ENCODE data around the gene EVA1B.

Gene EVA1B

GRCh38 chr1:36320291-36320761, 3.1 kb downstream of the EVA1B start:
- no peak for DNase-seq (ENCODE audit: low spot score)

DNA sequence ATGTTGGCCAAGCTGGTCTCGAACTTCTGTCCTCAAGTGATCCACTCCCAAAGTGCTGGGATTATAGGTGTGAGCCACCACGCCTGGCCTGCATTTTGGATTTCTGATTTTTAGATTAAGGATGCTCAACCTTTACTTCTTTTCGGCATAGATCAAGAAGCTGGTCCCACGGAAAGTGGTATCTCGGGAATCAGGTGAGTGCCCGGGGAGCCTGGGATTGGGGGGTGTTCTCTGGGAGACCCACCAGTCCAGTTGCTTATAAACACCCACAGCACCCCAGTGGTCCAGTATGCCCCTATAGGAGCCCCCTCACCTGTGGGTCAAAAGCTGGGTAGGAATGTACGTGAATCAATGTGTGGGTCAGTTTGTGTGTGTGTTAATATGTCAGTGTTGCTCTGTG, 14.0 kb downstream of the EVA1B start:
- no peak for DNase-seq (ENCODE audit: low spot score)

GRCh38 chr1:36307601-36308330, 15.7 kb downstream of the EVA1B start:
- no peak for DNase-seq (ENCODE audit: low spot score)

DNA sequence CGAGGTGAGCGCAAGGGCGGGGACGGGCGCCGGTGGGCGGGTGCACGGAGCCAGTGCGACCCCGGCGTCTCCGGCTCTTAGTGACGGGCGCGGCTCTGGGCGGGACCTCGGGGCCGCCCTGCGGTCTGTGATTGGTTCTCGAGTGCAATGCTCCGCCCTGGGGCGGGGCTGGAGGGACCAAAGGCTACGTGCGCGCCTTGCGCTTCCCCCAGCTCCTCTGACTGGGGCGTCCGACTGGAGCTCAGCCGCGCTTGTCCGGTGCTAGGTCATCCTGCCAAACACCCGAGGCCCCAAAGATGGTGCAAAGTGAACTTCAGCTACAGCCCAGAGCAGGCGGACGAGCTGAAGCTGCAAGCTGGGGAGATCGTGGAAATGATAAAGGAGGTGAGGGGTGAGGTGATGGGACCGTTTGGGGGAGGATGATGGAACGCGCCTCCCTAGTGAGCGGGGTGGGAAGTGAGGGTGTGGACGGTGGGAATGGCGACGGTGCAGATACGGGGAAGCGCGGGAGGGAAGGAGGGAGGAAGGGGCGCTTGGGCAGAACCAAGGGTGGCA, 16.5 kb downstream of the EVA1B start:
- DNase-seq (ENCODE audit: low spot score): peak; percentile 98

- DNase-seq (ENCODE audit: low spot score): peak; percentile 56
Observed at GRCh38 chr1:36306210-36306901, 17.1 kb downstream of the EVA1B start, which contains the start of gene SH3D21. TSS of gene SH3D21 (plus strand) at chr1:36306368. CDS start at chr1:36306421, 53 bp downstream.

DNA sequence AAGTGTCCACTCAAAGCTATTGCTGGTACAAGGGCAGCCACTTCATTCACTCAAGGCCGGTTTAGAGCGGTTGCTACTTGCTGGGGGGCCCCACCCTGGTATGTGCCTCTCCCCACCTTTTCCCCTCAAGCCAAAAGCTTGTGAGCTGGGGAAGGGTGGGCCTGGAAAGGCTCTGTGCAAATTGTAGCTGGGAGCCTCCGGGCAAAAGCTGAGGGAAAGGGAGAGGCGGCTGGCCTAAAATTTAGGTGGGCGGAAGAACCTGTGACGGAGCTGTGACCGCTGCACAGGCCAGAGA, 17.6 kb downstream of the EVA1B start:
- DNase-seq (ENCODE audit: low spot score): no peak

- no peak for DNase-seq (ENCODE audit: low spot score)
Observed at GRCh38 chr1:36304970-36305914, 18.2 kb downstream of the EVA1B start.

DNA sequence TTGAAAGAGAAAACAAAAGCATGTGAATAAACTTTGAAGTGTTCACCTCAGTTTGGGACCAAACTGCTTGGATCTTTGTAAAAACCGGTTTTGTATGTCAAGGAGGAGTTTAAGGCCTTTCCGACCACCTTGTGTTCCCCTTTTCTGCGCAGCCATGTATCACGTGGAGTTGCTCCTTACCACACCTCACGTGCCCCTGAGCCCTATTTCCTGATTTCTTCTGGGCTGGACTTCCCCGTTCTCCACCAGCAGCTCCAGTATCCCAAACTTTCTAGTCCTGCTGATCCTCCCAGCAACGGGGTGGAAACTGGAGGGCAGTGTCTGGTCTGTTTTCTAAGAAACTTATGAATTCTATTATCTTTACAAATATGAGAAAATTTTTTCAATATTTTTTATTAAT, 18.9 kb downstream of the EVA1B start:
- no peak for DNase-seq (ENCODE audit: low spot score)

DNA sequence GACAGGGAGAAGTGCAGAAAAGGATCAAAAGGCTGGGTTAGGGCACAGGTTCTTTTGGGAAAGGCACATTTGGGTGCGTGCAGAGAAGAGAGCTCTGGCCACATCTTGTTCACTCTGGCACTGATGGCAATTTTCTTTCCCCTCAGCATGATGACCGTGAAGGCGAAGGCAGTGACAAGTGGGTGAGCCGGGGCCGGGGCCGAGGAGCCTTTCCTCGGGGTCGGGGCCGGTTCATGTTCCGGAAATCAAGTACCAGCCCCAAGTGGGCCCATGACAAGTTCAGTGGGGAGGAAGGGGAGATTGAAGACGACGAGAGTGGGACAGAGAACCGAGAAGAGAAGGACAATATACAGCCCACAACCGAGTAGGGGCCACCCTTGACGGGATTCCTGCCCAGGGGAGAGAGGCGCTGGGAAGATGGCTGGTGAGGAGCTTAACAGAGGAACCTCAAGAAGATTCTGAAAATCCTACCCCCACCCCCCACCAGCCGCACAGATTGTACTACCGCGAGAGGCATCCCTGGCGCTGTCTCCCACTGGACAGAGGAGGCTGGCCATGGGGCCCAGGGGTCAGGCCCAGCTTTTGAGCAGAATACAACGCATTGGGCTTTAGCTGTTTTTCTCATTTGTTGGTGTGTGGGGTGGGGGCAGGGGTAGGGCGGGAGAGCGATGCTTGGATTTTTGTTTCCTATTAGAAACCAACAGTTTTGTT, 19.6 kb downstream of the EVA1B start:
- no peak for DNase-seq (ENCODE audit: low spot score)

DNA sequence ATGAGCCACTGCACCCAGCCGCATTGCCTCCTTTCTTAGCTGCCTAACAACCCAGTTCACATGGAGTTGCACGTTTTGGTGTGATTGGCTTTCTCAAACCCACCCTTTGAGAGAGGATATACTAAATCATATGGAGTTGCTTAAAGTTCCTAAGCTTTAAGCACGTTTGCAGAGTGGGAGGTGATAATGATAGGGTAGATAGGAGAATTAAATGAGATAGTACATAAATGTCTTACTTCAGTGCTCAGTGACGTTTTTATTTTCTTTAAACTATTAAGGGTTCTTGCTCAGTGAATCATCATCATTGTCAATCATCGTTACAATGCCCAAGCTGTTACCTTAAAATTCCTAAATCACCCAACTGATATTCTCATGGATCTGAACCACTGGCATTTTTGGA, 20.2 kb downstream of the EVA1B start:
- DNase-seq (ENCODE audit: low spot score): no peak

DNA sequence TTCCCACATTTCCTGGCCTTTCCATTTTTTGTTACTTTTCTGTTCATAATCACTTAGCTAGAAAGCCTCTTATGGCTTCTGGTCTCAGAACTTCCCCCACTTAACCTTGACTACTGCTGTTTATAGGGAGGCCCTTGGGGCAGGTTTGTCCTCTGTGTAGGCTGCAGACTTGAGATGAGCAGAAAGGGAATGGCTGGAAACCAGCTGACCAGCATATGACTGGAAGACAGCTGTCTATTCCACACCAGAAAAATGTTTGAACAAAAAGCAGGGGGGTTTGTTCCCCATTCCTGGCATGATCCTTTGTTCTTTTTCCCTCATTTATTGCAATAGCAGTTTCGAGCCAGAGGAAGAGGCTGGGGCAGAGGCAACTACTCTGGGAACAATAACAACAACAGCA, 22.2 kb downstream of the EVA1B start:
- no peak for DNase-seq (ENCODE audit: low spot score)

GRCh38 chr1:36300526-36300925, 22.9 kb downstream of the EVA1B start:
- DNase-seq (ENCODE audit: low spot score): no peak

DNA sequence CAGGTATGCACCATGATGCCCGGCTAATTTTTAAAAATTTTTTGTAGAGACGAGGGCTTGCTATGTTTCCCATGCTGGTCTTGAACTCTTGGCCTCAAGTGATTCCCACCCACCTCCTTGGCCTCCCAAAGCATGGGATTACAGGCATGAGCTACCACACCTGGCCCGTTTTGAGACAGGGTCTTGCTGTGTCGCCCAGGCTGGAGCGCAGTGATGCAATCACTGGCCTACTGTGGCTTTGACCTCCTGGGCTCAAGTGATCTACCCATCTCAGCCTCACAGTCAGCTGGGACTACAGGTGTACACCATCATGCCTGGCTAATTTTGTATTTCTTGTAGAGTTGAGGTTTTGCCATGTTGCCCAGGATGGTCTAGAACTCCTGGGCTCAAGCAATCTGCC, 24.8 kb downstream of the EVA1B start:
- DNase-seq (ENCODE audit: low spot score): no peak

DNA sequence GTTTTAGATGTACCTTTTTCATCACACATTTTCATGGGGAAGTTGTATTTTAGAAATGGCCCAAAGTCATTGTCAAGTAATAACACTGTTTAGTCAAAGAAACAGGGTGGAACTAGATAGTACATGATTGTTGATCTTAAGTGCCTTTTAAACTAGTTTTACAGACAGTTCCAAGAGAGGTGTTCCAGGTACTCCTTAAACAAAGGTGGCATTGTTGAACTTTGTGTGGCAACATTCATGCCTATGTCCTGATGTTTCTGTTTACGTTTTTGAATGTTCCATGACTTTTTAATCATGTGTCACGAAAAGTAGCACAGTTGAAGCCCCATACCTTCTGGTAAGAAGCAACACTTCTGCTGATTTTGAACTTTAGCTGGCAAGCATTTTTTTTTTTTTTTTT, 26.4 kb downstream of the EVA1B start:
- DNase-seq (ENCODE audit: low spot score): no peak

DNA sequence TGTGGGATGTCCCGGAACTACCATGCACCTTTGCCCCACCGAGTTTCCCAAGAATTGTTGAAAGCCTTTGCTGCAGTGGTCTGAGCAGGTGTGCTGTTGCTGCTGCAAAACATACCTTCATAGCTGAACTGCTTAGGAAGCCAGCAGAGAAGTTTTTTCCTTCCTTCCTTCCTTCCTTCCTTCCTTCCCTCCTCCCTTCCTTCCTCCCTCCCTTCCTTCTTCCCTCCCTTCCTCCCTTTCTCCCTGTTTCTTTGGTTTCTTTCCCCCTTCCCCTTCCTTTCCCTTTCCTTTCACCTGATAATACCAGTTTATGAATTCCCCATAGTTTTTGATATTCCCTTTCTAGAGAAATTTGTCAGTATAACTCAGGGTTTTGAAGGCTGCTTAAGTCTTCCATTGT, 28.1 kb downstream of the EVA1B start:
- DNase-seq (ENCODE audit: low spot score): no peak

- DNase-seq (ENCODE audit: low spot score): no peak
Observed at GRCh38 chr1:36287595-36287994, 35.9 kb downstream of the EVA1B start.

DNA sequence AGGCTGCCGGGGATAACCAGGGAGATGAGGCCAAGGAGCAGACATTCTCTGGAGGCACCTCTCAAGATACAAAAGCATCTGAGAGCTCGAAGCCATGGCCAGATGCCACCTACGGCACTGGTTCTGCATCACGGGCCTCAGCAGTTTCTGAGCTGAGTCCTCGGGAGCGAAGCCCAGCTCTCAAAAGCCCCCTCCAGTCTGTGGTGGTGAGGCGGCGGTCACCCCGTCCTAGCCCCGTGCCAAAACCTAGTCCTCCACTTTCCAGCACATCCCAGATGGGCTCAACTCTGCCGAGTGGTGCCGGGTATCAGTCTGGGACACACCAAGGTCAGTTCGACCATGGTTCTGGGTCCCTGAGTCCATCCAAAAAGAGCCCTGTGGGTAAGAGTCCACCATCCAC, 36.6 kb downstream of the EVA1B start:
- DNase-seq (ENCODE audit: low spot score): no peak

- DNase-seq (ENCODE audit: low spot score): peak; percentile 83
Observed at GRCh38 chr1:36285443-36286101, 37.9 kb downstream of the EVA1B start.

- no peak for DNase-seq (ENCODE audit: low spot score)
Observed at GRCh38 chr1:36284517-36284916, 38.9 kb downstream of the EVA1B start.

- peak; percentile 19 for DNase-seq (ENCODE audit: low spot score)
Observed at GRCh38 chr1:36284061-36284460, 39.4 kb downstream of the EVA1B start.

GRCh38 chr1:36279789-36280296, 43.6 kb downstream of the EVA1B start:
- no peak for DNase-seq (ENCODE audit: low spot score)

Measured in AG20443 (cell line).